ENCODE results near the gene ANKRD37. TPM values are rescaled to one million over a fixed set of nuclear protein-coding genes. Genes with fewer than 3 reads are reported as not detected.

ANKRD37 gene
- total and polyA plus RNA-seq, 2 donors (not counting 3 experiments of a cell fraction or from before 2014, with no cell fraction given) = 4.0 to 5.8 TPM

- Histone ChIP-seq H3K4me2 (ENCODE audit: insufficient read depth, low read length) (peak overlapping the region; percentile 58), H3K9me1 (replicated peaks; ENCODE audit: control insufficient read depth, extremely low read depth, insufficient read depth, low read length) (no peaks in the 10 kb centered on the region), H3K4me3 (replicated peaks in 1 of 3; ENCODE audit: insufficient read depth in 1 of 3, low read depth in 1 of 3, low read length in 3 of 3) (no peak overlapping the region), H3K4me1 (ENCODE audit: control insufficient read depth, extremely low read depth, insufficient read depth, low read length) (peaks cover 8% of the 10 kb centered on the region), H4K20me1 (replicated peaks; ENCODE audit: control insufficient read depth, extremely low read depth, insufficient read depth, low read length) (no peaks in the 10 kb centered on the region), H2AFZ (ENCODE audit: low read depth, low read length) (peak overlapping the region; percentile 34), H3K27me3 (ENCODE audit: control insufficient read depth in 2 of 2, insufficient read depth in 2 of 2, low read length in 2 of 2) (no peaks in the 10 kb centered on the region), H3K27ac (ENCODE audit: insufficient read depth, low read depth, low read length) (no peak overlapping the region), H3K36me3 (ENCODE audit: control insufficient read depth in 2 of 2, extremely low read depth in 1 of 2, insufficient read depth in 2 of 2, low read length in 2 of 2) (peaks cover 0 to 4% of the 10 kb centered on the region in 2 experiments), H3K9ac (replicated peaks; ENCODE audit: extremely low read depth, insufficient read depth, low read length) (no peak overlapping the region), H3K9me3 (replicated peaks; ENCODE audit: control insufficient read depth, insufficient read depth, low read length) (no peaks in the 10 kb centered on the region), H3K79me2 (ENCODE audit: control insufficient read depth, insufficient read depth, low read length) (no peaks in the 10 kb centered on the region)
- DNase-seq (ENCODE audit: low read depth, low spot score) (no peak), FAIRE-seq (no peak)
- ChIA-PET POLR2A (no interaction called here), CTCF (interaction anchor here (0.8 to 1.8 kb wide), 3 partner anchors 9 to 15 kb away, joined by 3 to 9 read pairs (median 5); no protein-coding TSS in a partner anchor)
- intact Hi-C loops (cut with micrococcal nuclease) (no loop called here), dilution Hi-C loops (cut with MboI; ENCODE audit: extremely low pct_ligation_motif_present, low sequenced_read_pairs) (no loop called here)
- no TSS peak for BruUV-seq (replicated peaks)
- TF ChIP-seq POLR2AphosphoS5 (IDR thresholded peaks at IDR 0.05; ENCODE audit: insufficient read depth, low read depth, low read length) (no peak), POLR2A (IDR thresholded peaks at IDR 0.05; ENCODE audit: low read depth, low read length) (no peak), JUN (IDR thresholded peaks at IDR 0.05; ENCODE audit: borderline replicate concordance, insufficient read depth, insufficient read length, low read depth) (no peak), CTCF (IDR thresholded peaks at IDR 0.05; ENCODE audit: extremely low read depth in 1 of 2, insufficient read depth in 1 of 2, low read depth in 1 of 2, low read length in 2 of 2) (no peak), MYC (IDR thresholded peaks at IDR 0.05; ENCODE audit: low read depth, low read length) (no peak), MAX (IDR thresholded peaks at IDR 0.05; ENCODE audit: insufficient read depth, insufficient read length) (no peak), EZH2 (IDR thresholded peaks at IDR 0.05; ENCODE audit: borderline replicate concordance, low read depth, low read length, severe bottlenecking) (no peak), GATA2 (IDR thresholded peaks at IDR 0.05; ENCODE audit: insufficient read depth, insufficient read length, low read depth, low read length) (no peak)
Observed at GRCh38 chr4:185374027-185374426, 22.6 kb upstream of the ANKRD37 start.
